ENCODE data around the gene ADIRF.

ADIRF gene

GRCh38 chr10:86958116-86958900 is 10.0 kb upstream of the ADIRF start, which contains the start of gene SNCG:
Gene SNCG, plus strand, starts transcription at chr10:86958599. Its CDS starts 99 bp downstream, at chr10:86958698.
- no peak within 1 kb of the TSS for H3K4me3 ChIP-seq (ENCODE audit: low read depth, low read length)
- peak; percentile 32 for DNase-seq (ENCODE audit: low read depth)
- TF ChIP-seq, protein P1, sequence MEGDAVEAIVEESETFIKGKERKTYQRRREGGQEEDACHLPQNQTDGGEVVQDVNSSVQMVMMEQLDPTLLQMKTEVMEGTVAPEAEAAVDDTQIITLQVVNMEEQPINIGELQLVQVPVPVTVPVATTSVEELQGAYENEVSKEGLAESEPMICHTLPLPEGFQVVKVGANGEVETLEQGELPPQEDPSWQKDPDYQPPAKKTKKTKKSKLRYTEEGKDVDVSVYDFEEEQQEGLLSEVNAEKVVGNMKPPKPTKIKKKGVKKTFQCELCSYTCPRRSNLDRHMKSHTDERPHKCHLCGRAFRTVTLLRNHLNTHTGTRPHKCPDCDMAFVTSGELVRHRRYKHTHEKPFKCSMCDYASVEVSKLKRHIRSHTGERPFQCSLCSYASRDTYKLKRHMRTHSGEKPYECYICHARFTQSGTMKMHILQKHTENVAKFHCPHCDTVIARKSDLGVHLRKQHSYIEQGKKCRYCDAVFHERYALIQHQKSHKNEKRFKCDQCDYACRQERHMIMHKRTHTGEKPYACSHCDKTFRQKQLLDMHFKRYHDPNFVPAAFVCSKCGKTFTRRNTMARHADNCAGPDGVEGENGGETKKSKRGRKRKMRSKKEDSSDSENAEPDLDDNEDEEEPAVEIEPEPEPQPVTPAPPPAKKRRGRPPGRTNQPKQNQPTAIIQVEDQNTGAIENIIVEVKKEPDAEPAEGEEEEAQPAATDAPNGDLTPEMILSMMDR (conservative IDR thresholded peaks at IDR 0.05; ENCODE audit: low read depth, low read length) = no peak

DNA sequence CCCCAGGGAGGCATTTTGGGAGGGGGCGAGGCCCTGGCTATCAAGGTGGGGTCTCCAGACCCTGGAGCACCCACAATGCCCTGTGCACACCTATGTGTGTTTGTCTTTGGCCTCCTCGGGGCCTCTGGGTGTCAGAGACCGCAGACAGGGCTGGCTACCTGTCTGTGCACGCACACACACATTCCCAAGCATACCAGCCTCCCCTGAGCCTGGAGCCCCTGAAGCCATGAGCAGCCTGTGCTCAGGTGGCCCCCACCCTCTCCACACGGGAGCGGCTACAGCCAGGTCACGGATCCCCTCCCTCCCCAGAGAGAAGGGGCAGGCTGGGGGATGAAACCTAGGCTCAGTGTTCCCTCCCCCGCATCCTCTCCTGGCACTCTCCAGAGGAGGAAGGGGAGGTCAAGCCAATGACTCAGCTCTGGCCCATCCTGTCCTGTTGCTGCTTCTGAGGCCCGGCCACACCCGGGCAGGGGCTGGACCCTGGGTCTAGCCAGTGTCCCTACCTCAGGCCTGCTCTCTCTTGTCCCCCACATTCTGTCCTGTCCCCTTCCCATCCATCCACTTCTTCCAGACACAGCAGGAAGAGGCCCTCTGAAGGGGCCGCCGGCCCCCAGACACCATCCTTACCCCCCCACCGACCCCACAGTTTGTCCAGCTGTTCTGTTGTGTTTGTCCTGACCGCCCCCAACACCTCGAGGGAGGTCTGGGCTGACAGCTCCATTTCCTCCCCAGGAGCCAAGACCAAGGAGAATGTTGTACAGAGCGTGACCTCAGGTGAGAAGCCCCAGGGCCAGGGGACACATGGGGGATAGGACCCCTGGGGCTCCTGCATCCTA is 9.2 kb upstream of the ADIRF start:
- H3K4me3 ChIP-seq (ENCODE audit: low read depth, low read length) = no peak overlapping the region
- TF ChIP-seq, protein P1 (conservative IDR thresholded peaks at IDR 0.05; ENCODE audit: low read depth, low read length) = no peak
- DNase-seq (ENCODE audit: low read depth) = peak; percentile 67

DNA sequence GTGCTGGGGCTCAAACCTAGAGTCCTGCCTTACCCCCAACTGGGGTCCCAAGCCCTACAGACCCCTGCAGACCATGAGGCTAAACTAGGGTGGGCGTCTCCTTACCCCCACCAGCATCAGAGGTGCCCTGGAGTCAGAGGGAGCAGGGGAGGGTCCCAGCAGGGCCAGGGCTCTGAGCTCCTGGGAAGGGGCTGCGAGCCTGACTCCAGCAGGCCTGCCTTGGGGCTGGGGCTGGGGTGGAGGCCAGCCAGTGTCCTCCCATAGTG is 8.6 kb upstream of the ADIRF start:
- TF ChIP-seq, protein P1 (conservative IDR thresholded peaks at IDR 0.05; ENCODE audit: low read depth, low read length) = no peak
- DNase-seq (ENCODE audit: low read depth) = no peak
- H3K4me3 ChIP-seq (ENCODE audit: low read depth, low read length) = no peak overlapping the region

DNA sequence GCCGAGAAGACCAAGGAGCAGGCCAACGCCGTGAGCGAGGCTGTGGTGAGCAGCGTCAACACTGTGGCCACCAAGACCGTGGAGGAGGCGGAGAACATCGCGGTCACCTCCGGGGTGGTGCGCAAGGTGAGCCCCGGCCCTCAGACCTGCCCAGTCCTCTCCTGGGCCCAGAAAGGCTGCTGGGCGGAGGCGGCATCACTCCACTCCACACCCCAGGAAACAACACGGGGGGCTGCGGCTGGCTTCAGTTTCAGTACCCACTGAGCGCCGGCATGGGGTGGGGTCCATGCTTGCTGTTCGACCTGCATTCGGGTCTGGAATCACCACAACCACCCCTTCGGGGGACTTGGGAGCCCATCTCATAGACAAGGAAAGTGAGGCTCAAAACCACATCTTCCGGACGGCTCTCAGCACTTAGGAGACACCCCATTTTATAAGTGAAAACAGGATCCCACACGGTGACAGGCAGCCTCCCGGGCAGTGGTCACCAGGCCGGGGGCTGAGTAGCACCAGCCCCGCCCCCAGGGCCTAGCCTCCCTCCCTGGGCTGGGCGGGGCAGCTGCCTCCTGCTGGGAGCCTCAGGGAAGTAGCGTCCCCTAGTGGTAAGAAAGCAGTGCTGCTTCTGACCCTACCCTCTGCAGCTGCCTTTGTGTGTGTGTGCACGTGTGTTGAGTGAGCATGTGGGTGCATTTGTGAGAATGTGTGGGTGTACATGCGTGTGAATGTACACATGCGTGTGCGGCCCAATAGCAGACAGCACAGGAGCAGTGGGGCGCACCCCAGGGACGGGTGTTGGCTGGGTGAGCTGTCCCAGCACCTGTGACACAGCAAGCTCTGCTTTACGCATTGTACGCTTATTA is 8.0 kb upstream of the ADIRF start:
- TF ChIP-seq, protein P1 (conservative IDR thresholded peaks at IDR 0.05; ENCODE audit: low read depth, low read length) = peak; percentile 85
- H3K4me3 ChIP-seq (ENCODE audit: low read depth, low read length) = no peak overlapping the region
- DNase-seq (ENCODE audit: low read depth) = peak; percentile 67

GRCh38 chr10:86960863-86961434 is 7.3 kb upstream of the ADIRF start:
- DNase-seq (ENCODE audit: low read depth) = no peak
- TF ChIP-seq, protein P1 (conservative IDR thresholded peaks at IDR 0.05; ENCODE audit: low read depth, low read length) = no peak
- H3K4me3 ChIP-seq (ENCODE audit: low read depth, low read length) = no peak overlapping the region

DNA sequence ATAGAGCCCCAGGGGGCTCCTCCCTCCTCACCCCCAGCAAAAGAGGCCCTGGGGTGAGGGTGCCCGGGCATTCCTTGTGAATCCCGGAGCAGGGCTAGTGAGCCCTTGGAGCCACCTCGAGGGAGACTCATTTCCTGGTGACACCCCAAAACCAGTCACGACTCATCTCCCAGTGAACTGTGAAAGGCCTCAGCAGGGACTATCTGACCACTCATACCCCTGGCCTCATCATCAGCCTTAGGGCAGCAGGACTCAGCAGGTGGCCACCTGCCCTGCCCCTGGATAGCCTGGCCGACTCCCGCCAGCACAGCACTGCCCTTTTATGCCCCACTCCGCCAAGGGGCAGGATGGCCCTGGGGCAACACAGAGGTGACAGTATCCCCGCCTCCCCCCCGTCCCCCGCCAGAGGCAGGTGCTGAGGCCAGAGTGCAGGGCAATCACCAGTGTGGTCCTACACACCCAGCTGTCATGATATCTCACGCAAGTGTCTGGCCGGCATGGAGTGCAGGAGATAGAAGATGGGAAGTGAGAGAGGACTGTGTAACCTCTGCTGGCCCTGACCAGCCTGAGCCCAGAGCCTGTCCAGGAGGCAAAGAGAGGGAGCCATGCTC is 6.7 kb upstream of the ADIRF start:
- no peak overlapping the region for H3K4me3 ChIP-seq (ENCODE audit: low read depth, low read length)
- TF ChIP-seq, protein P1 (conservative IDR thresholded peaks at IDR 0.05; ENCODE audit: low read depth, low read length) = no peak
- DNase-seq (ENCODE audit: low read depth) = no peak
